AG04450 (cell line): Measurements from ENCODE around the gene PALLD. TPM values are rescaled to one million over a fixed set of nuclear protein-coding genes. Genes with fewer than 3 reads are reported as not detected.

ENCODE experiments used
- CTCF ChIA-PET: fragments of 300-600, 350-600 bp; formaldehyde crosslinking; extraction: SDS; loops from one replicate; lab custom pipeline; 2022; ENCODE audit warnings: antibody characterized with exemption, inconsistent platforms; lab: Charles Lee
- POLR2A ChIA-PET: fragments of 350-600 bp; formaldehyde crosslinking; extraction: SDS; loops from one replicate; lab custom pipeline; 2021; ENCODE audit warnings: antibody characterized with exemption, inconsistent platforms; lab: Yijun Ruan, JAX
- DNase-seq: peaks from one replicate; pipeline ENCODE4 v3.0.0-alpha.2; 2011; ENCODE audit warnings: low read depth, low spot score
- H3K27ac ChIP-seq: one replicate; pipeline ENCODE4 v1.5.1; 2012; ENCODE audit warnings: low read depth, low read length, control low read depth
- H3K27me3 ChIP-seq: one replicate; pipeline ENCODE4 v1.6.0; 2012; ENCODE audit warnings: low read length; ENCODE audit not compliant: control insufficient read depth, insufficient read depth
- H3K4me3 ChIP-seq: 2 replicates; pipeline ENCODE4 v1.5.1; 2011; ENCODE audit warnings: mild to moderate bottlenecking, low read depth, low read length, control low read depth
- H3K9me3 ChIP-seq: 2 replicates; pipeline ENCODE4 v1.5.1; 2012; ENCODE audit warnings: low read length; ENCODE audit not compliant: control insufficient read depth, insufficient read depth
- CTCF ChIP-seq: IDR thresholded peaks from 2 replicates; pipeline ENCODE4 v1.5.1; 2011; ENCODE audit warnings: low read depth, low read length, control low read depth, inconsistent platforms
- polyA plus RNA-seq: library from polyadenylated mRNA; depleted of rRNA; stranded (reverse); fragments of >200 nt; gene quantifications from 2 replicates; pipeline ENCODE4 v1.2.3, GENCODE V29; 2011

The PALLD gene
- polyA plus RNA-seq, 1 experiment = 159 TPM

GRCh38 chr4:168633496-168633895, 136.6 kb downstream of the PALLD start:
- no peak overlapping the region for H3K27ac ChIP-seq
- no peak for TF ChIP-seq CTCF
- ChIA-PET CTCF (interaction anchor here (0.5 to 4.8 kb wide), 7 partner anchors 12 to 414 kb away, joined by 3 to 24 read pairs (median 4); no protein-coding TSS in a partner anchor), POLR2A (interaction anchor here (0.6 to 3.0 kb wide), 6 partner anchors 11 to 203 kb away, joined by 3 to 15 read pairs (median 9); no protein-coding TSS in a partner anchor)
- peak overlapping the region; percentile 8; the same call in 1 of the 2 replicates for H3K4me3 ChIP-seq
- no peaks in the 10 kb centered on the region for H3K9me3 ChIP-seq
- no peaks in the 10 kb centered on the region for H3K27me3 ChIP-seq
- no peak for DNase-seq

- ChIA-PET CTCF (interaction anchor here (0.5 to 4.8 kb wide), 3 partner anchors 13 to 413 kb away, joined by 3 to 24 read pairs (median 4); no protein-coding TSS in a partner anchor), POLR2A (interaction anchor here (0.6 to 3.0 kb wide), 7 partner anchors 10 to 202 kb away, joined by 3 to 15 read pairs (median 9); partner anchors contain the start of gene DDX60L)
- H3K27me3 ChIP-seq = no peaks in the 10 kb centered on the region
- TF ChIP-seq CTCF = no peak
- H3K9me3 ChIP-seq = no peaks in the 10 kb centered on the region
- H3K4me3 ChIP-seq = peak overlapping the region; percentile 43
- peak overlapping the region; percentile 91 for H3K27ac ChIP-seq
- DNase-seq = peak; percentile 84
These were observed 137.5 kb downstream of the PALLD start for GRCh38 chr4:168634276-168634802.

DNA sequence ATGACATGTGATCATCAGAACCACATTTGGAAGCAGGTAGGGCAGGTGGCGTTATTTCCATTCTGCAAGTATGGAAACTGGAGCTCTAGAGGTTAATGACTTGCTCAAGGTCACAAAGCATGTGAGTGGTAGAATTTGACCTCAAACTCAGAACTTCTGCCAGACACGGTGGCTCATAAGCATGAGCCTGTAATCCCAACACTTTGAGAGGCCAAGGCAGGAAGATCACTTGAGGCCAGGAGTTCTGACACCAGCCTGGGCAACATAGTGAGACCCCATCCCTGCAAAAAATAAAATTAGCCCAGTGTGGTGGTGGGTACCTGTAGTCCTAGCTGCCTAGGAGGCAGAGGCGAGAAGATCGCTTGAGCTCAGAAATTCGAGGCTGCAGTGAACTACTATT, 139.2 kb downstream of the PALLD start:
- POLR2A ChIA-PET = interaction anchor here (0.8 to 2.0 kb wide), 7 partner anchors 21 to 222 kb away, joined by 3 to 19 read pairs (median 3); no protein-coding TSS in a partner anchor
- peak overlapping the region; percentile 32 for H3K27ac ChIP-seq
- CTCF ChIA-PET = interaction anchor here (0.6 to 2.1 kb wide), 4 partner anchors 12 to 287 kb away, joined by 3 to 13 read pairs (median 5); no protein-coding TSS in a partner anchor
- no peak overlapping the region for H3K4me3 ChIP-seq
- no peaks in the 10 kb centered on the region for H3K27me3 ChIP-seq
- no peak for TF ChIP-seq CTCF
- no peak for DNase-seq
- no peaks in the 10 kb centered on the region for H3K9me3 ChIP-seq

DNA sequence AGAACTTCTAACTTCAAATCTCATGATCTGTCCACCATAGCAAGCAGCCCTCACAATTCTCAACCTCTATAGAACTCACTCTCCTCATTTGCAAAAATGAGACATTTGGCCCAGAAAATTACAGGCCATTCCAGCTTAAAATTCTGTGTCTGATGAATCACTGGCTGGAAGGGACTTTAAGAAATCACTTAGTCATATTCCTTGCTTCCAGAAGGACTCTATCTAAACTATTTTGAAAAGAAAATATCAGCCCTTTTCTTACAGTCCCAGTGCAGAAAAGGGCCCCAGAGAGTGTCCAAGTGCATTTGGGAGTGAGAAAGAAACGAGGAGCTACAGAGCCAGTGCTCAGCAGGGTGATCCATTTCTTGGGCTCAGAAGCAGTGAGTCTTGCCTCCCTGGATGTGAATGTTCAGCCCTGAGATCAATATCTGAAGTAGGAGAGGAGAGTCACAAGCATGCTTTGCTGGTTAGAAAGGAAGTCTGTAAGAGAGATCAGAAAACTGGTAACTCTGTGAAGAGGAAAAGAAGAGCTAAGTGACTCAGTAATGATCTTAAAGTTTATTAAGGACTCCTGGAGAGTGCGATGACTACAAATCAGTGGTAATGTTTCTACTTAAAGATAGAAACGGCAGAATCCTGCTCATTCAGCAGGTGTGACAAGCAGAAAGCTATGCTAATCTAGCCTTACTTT, 139.8 kb downstream of the PALLD start:
- Histone ChIP-seq H3K4me3 (no peak overlapping the region), H3K27me3 (no peaks in the 10 kb centered on the region), H3K9me3 (no peaks in the 10 kb centered on the region), H3K27ac (peak overlapping the region; percentile 78)
- no peak for TF ChIP-seq CTCF
- ChIA-PET POLR2A (interaction anchor here (0.8 to 2.0 kb wide), 10 partner anchors 12 to 222 kb away, joined by 3 to 19 read pairs (median 4); no protein-coding TSS in a partner anchor), CTCF (interaction anchor here (0.8 to 2.1 kb wide), 5 partner anchors 13 to 316 kb away, joined by 3 to 13 read pairs (median 3); no protein-coding TSS in a partner anchor)
- no peak for DNase-seq
